Gastrocnemius medialis (tissue), 4 donors: ENCODE data around the gene CDC25B.

Experiments used
- POLR2A ChIP-seq, 2 donors: fragments of 450-650 bp; IDR thresholded peaks; one replicate each; pipeline ENCODE4 v1.6.1; 2017; ENCODE audit warnings: antibody characterized with exemption in 2 of 2, mild to moderate bottlenecking in 2 of 2, moderate library complexity in 2 of 2
- TF ChIP-seq, protein P1 (sequence below), 5 experiments: fragments of 450-650 bp in 3 of 5; fragments of 200-600 bp in 2 of 5; sonication (generic) in 2 of 5; IDR thresholded peaks in 4 of 5; conservative IDR thresholded peaks in 1 of 5; 1 replicate in 4 of 5; 2 replicates in 1 of 5; pipeline ENCODE4 v1.5.1; 2016 to 2019; ENCODE audit warnings: antibody characterized with exemption in 5 of 5, mild to moderate bottlenecking in 3 of 5, moderate library complexity in 3 of 5

DNA sequence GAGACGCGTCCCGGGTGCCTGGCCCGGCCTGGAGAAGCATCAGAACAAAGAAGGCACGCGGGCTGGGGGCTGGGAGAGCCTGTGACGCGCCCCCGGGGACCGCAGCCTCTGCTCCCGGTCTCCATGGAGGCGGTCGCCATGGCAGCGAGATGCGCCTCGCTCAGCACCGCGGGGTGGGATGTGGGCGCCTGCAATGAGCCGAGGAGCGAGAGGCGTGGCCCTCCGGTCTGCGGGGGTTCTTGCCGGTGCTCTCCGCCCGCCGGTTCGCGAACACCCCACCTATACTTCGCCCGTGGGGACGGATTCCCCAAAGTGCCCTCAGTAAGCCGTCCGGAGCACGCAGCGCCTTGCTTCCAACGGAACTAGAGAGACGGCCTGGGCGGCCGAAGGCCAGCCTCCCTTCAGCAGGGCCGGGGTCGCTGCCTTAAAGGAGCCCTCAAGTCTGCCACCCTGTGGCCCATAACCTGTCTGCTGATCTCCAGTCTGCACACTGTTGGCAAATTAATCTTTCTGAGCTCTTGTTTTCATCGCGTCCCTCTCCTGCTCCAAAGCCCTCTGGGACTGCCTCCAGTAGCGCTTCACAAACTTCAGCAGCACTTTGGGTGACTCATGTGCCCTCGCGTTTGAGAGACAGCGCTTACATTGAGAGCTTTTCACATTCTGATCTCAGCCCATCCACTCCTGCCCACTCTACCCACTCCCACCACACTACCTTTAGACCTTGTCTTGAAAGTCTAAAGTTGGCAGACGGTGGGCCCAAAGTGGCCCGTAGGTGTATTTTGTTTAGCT is 27.6 kb upstream of the CDC25B start:
- TF ChIP-seq, protein P1, sequence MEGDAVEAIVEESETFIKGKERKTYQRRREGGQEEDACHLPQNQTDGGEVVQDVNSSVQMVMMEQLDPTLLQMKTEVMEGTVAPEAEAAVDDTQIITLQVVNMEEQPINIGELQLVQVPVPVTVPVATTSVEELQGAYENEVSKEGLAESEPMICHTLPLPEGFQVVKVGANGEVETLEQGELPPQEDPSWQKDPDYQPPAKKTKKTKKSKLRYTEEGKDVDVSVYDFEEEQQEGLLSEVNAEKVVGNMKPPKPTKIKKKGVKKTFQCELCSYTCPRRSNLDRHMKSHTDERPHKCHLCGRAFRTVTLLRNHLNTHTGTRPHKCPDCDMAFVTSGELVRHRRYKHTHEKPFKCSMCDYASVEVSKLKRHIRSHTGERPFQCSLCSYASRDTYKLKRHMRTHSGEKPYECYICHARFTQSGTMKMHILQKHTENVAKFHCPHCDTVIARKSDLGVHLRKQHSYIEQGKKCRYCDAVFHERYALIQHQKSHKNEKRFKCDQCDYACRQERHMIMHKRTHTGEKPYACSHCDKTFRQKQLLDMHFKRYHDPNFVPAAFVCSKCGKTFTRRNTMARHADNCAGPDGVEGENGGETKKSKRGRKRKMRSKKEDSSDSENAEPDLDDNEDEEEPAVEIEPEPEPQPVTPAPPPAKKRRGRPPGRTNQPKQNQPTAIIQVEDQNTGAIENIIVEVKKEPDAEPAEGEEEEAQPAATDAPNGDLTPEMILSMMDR (IDR thresholded peaks at IDR 0.05 in 4 of 5, conservative IDR thresholded peaks at IDR 0.05 in 1 of 5) = peak in 4 of 5 experiments; percentile 38 to 58 (median 52)
- TF ChIP-seq POLR2A (IDR thresholded peaks at IDR 0.05) = no peak
